ENCODE data around the gene DICER1. TPM values are rescaled to one million over a fixed set of nuclear protein-coding genes. Genes with fewer than 3 reads are reported as not detected.

DICER1 gene
- total and polyA plus RNA-seq, 2 donors (not counting 1 experiment from before 2014, with no cell fraction given), result 15.4 to 90.4 TPM

- Histone ChIP-seq H3K27ac (ENCODE audit: low read length in 2 of 2) (no peak overlapping the region), H3K79me2 (ENCODE audit: control insufficient read depth, insufficient read depth, low read length) (no peaks in the 10 kb centered on the region), H4K20me1 (ENCODE audit: control insufficient read depth, insufficient read depth, low read length, poor library complexity, severe bottlenecking) (no peaks in the 10 kb centered on the region), H3K9ac (ENCODE audit: low read length) (no peak overlapping the region), H3K4me3 (ENCODE audit: control extremely low read depth in 1 of 5, extremely low read depth in 1 of 5, insufficient read depth in 1 of 5, low read depth in 2 of 5, low read length in 4 of 5) (no peak overlapping the region), H3K4me2 (replicated peaks; ENCODE audit: low read depth, low read length, poor library complexity, severe bottlenecking) (no peak overlapping the region), H3K4me1 (ENCODE audit: control insufficient read depth in 2 of 2, insufficient read depth in 2 of 2, low read length in 2 of 2) (no peaks in the 10 kb centered on the region), H3K27me3 (replicated peaks in 1 of 4; ENCODE audit: control extremely low read depth in 1 of 4, control insufficient read depth in 3 of 4, insufficient read depth in 4 of 4, low read length in 3 of 4) (no peaks in the 10 kb centered on the region), H3K9me3 (ENCODE audit: control extremely low read depth in 1 of 3, control insufficient read depth in 2 of 3, insufficient read depth in 1 of 3, low read length in 2 of 3) (no peaks in the 10 kb centered on the region), H3K36me3 (replicated peaks in 1 of 2; ENCODE audit: control extremely low read depth in 1 of 2, control insufficient read depth in 1 of 2, extremely low read depth in 1 of 2, insufficient read depth in 2 of 2, low read length in 1 of 2) (no peaks in the 10 kb centered on the region), H2AFZ (ENCODE audit: insufficient read depth, low read depth, low read length, poor library complexity, severe bottlenecking) (no peak overlapping the region)
- peaks cover 2% of the 10 kb centered on the region for H3K4me1 Mint-ChIP-seq
- ATAC-seq (ENCODE audit: low read depth), result no peak
- no peaks in the 10 kb centered on the region for H3K27me3 Mint-ChIP-seq
- no peak overlapping the region for H3K27ac Mint-ChIP-seq
- 86% methylated on average over 1 of the region's 2 CpGs for WGBS (ENCODE audit: insufficient coverage)
- intact Hi-C loops (cut with micrococcal nuclease), result loop anchor here (5.0 kb wide), 1 partner anchor 510 kb away; no protein-coding TSS in a partner anchor
- no peaks in the 10 kb centered on the region for H3K9me3 Mint-ChIP-seq (ENCODE audit: insufficient read depth)
- DNase-seq, result no peak
- ChIA-PET POLR2A (no interaction called here), CTCF (interaction anchor here (0.7 to 2.5 kb wide), 5 partner anchors 37 to 256 kb away, joined by 3 to 8 read pairs (median 3); no protein-coding TSS in a partner anchor)
- H3K4me3 Mint-ChIP-seq, result no peak overlapping the region
- TF ChIP-seq CTCF (IDR thresholded peaks at IDR 0.05) (no peak), EZH2 (IDR thresholded peaks at IDR 0.05; ENCODE audit: borderline replicate concordance, insufficient read depth, low read depth, low read length, poor library complexity, severe bottlenecking) (no peak)
Observed at GRCh38 chr14:95196826-95197545, 39.7 kb upstream of the DICER1 start.

- ATAC-seq (ENCODE audit: low read depth) (peak; percentile 31), DNase-seq (peak; percentile 32)
- H3K9me3 ChIP-seq (ENCODE audit: control extremely low read depth in 1 of 3, control insufficient read depth in 2 of 3, insufficient read depth in 1 of 3, low read length in 2 of 3), result no peaks in the 10 kb centered on the region
- CTCF ChIA-PET, result interaction anchor here (1.0 to 2.5 kb wide), 3 partner anchors 82 to 165 kb away, joined by 3 to 8 read pairs (median 4); no protein-coding TSS in a partner anchor
- no peak overlapping the region for H3K27ac Mint-ChIP-seq
- H3K27ac ChIP-seq (ENCODE audit: low read length in 2 of 2), result no peak overlapping the region
- peaks cover 2% of the 10 kb centered on the region for H3K4me1 Mint-ChIP-seq
- H3K9me3 Mint-ChIP-seq (ENCODE audit: insufficient read depth), result no peaks in the 10 kb centered on the region
- intact Hi-C loops (cut with micrococcal nuclease), result loop anchor here (5.0 kb wide), 1 partner anchor 509 kb away; no protein-coding TSS in a partner anchor
- H3K9ac ChIP-seq (ENCODE audit: low read length), result no peak overlapping the region
- H4K20me1 ChIP-seq (ENCODE audit: control insufficient read depth, insufficient read depth, low read length, poor library complexity, severe bottlenecking), result no peaks in the 10 kb centered on the region
- 20% methylated on average over 1 of the region's 5 CpGs for WGBS (ENCODE audit: insufficient coverage)
- POLR2A ChIA-PET, result no interaction called here
- H3K27me3 ChIP-seq (replicated peaks in 1 of 4; ENCODE audit: control extremely low read depth in 1 of 4, control insufficient read depth in 3 of 4, insufficient read depth in 4 of 4, low read length in 3 of 4), result no peaks in the 10 kb centered on the region
- no peaks in the 10 kb centered on the region for H3K4me1 ChIP-seq (ENCODE audit: control insufficient read depth in 2 of 2, insufficient read depth in 2 of 2, low read length in 2 of 2)
- no peak overlapping the region for H3K4me3 ChIP-seq (ENCODE audit: control extremely low read depth in 1 of 5, extremely low read depth in 1 of 5, insufficient read depth in 1 of 5, low read depth in 2 of 5, low read length in 4 of 5)
- H3K27me3 Mint-ChIP-seq, result no peaks in the 10 kb centered on the region
- no peak overlapping the region for H3K4me3 Mint-ChIP-seq
- no peaks in the 10 kb centered on the region for H3K79me2 ChIP-seq (ENCODE audit: control insufficient read depth, insufficient read depth, low read length)
- no peaks in the 10 kb centered on the region for H3K36me3 ChIP-seq (replicated peaks in 1 of 2; ENCODE audit: control extremely low read depth in 1 of 2, control insufficient read depth in 1 of 2, extremely low read depth in 1 of 2, insufficient read depth in 2 of 2, low read length in 1 of 2)
- no peak overlapping the region for H3K4me2 ChIP-seq (replicated peaks; ENCODE audit: low read depth, low read length, poor library complexity, severe bottlenecking)
- no peak overlapping the region for H2AFZ ChIP-seq (ENCODE audit: insufficient read depth, low read depth, low read length, poor library complexity, severe bottlenecking)
- TF ChIP-seq EZH2 (IDR thresholded peaks at IDR 0.05; ENCODE audit: borderline replicate concordance, insufficient read depth, low read depth, low read length, poor library complexity, severe bottlenecking) (no peak), CTCF (IDR thresholded peaks at IDR 0.05) (peak; percentile 43)
Observed at GRCh38 chr14:95196268-95196667, 38.9 kb upstream of the DICER1 start.

Measured in B cell (primary cell).